Effector CD4-positive, alpha-beta T cell (primary cell): ENCODE results near the gene KCTD21.

Experiments used
- DNase-seq: peaks from one replicate; pipeline ENCODE4 v3.0.0-alpha.2; 2020

Gene KCTD21

DNA sequence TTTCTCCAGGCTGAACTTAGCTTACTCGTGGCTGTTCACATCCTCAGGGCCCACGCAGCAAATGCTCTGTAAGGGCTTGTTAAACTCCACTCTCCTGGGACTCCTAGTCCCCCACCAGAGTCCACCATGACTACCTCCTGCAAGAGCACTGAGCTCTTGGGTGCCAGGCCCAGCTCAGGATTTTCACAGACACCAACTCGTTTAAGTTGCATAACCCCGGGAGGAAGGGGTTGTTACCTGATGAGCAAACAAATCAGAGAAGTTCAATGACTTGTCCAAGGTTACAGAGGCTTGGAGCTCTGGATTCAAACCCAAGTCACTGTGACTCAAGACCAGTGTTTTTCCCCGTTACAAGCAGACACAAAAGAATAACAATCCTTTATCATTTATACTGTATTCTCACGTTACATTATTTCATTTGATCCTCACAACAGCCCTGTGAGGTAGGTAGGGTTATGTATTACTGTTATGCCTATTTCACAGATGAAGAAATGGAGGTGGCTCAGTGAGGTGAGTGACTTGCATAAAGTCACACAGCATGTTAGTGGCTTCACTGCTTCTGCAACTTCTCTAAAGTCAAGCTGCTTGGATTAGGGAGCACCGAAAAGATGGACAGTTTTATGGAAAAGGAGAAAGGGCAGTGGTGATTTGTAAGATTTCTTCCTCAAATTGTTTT, 17.4 kb downstream of the KCTD21 start:
- DNase-seq = no peak

DNA sequence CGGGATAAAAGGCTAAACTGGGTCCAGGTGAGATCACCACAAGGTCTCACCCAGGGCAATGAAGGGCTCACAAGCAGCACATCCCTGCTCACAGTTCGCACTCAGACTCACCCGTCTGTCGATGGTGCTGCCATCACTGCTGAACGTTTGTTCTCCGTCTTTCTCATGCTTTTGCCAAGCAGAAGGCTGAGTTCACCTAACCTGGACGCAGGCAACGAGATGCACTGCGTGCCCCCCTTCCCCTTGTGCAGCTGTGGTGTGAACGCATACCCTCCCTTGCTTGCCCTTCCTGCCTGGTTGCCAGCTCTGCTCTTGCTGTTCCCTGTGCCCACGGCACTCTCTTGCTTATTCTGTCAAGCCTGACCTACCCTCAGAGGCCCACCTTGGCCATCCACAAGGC, 18.0 kb downstream of the KCTD21 start:
- DNase-seq = no peak

DNA sequence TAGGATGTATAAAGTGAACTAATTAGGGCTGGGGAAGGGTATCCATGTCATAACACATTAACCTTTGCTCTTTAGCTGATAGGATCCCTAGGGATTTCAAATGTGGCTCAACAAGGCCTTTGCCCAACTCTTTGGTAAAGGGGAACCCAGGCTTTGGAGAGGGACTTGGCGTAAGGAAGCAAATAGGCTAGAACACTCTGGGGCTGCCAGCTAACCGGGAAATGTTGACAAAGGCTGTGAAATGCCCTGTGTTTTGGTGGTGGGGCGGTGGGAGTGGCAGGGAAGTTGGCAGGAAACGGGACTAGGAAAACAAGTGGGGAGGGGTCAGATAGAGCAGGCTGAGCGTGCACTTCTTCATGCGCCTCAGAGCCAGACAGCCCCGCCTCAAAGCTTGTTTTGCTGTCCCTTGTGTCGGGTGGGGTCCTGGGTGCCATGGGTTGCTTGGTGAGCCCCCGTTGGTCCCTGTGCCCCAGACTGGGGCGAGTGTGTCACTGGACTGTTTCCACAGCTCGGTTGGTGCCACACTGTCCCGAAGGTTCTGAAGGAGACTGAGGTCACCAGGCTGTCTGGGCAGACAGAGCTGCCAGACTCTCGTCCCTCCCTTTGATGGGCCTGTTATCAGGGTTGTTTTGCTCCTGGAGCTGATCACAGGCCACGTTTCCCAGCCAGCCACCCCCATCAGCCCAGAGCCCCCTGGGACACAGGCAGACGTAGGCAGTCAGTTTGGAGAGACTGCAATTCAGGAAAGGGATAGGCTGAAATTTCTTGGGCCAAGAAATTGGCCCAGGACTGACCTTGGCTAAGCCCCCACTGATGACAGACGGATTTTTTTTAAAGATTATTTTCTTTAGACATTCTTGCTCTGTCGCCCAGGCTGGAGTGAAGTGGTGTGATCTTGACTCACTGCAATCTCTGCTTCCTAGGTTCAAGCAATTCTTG, 19.6 kb downstream of the KCTD21 start:
- no peak for DNase-seq

DNA sequence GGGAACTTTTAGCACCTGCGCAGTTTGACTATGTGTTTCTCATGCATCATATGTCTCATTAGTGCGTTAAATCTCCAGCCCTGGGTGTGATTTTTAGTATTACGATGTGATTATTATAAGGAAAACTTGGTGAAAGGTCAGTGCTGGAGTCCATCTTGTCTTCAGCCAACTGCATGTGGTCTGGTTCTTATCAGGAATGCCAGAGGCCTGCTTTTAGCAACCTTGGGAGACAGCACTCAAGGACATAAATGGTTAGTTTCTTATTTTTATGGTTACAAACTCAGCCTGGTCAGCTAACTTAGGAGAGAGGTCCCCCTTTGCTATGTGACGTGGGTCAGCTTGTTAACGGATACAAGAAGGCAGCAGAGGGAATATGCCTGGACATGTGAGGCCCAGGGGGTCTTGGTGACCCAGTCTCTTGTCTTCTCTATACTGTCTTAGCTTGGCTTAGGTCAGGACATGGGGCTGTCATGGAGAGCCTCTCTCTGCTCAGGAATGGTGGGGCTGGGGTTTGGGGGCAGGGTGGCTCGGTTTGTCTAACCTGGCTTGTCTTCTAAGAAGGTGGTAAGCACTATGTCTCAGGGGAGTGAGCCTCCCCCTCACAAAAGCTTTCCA, 21.5 kb downstream of the KCTD21 start:
- no peak for DNase-seq

DNA sequence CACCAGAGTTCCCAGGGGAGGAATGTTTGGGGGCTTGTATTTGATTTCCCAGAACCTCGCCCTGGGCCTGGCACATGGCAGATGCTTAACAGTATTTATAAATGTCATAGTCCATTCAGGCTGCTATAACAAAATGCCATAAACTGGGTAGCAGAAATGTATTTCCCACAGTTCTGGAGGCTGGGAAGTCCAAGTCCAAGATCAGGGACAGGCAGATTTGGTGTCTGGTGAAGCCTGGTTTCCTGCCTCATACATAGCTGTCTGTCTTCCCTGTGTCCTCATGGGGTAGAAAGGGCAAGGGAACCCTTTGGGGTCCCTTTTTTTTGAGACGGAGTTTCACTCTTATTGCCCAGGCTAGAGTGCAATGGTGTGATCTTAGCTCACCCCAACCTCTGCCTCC, 24.0 kb downstream of the KCTD21 start:
- no peak for DNase-seq

DNA sequence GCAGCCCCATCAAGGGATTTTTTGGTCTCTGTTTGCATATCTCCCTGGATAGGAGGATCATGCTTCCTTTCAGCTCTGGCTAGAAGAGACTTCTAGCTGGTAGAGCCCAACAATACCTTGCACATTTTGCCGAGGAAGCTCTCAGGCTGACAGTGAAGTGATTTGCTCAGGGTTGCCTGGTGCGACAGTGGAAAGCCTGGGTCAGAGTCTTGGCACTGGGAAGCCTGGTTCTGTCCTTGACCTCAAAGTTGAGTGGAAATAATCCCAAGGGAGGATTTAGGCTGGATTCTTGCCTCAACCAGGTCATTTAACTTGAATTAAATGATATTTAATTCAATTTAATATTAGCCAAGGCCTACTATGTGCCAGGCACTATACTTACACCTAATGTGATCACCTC, 24.6 kb downstream of the KCTD21 start:
- no peak for DNase-seq

DNA sequence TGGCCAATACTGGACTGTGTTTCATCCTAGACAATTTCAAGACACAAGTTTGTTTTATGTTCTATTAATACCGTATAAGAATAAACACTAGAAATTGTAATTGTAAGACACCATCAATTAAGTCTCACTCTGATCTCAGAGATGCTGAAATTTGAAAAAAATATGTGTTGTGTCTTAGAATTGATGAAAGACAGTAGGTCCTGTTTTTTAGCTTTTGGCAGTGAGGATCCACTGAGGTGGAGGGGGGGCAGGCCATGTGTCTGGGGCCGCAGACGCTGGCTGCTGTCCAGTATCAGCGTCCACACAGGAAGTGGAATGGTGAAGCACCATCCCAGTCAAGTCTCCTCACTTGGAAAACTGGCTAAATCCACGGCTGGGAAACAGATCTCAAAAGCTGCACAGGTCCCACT, 26.5 kb downstream of the KCTD21 start:
- DNase-seq = no peak

DNA sequence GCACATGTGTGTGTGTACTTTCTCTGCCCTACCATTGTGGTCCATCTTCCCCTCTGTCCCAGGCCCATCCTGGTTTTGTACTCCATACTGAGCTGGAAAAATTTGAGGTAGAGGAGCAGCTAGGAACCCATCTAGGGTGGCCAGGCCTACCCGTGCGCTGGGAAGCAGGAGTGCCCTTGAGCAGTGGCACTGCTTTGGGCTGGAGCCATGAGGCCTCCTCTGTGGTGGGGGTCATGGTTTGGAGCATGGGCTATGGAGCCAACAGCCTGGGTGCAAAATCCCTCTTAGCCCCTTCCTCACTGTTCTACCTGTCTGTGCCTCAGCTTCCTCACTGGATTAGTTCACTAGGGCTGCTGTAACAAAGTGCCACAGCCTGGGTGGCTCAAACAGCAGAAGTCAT, 27.1 kb downstream of the KCTD21 start:
- DNase-seq = no peak

DNA sequence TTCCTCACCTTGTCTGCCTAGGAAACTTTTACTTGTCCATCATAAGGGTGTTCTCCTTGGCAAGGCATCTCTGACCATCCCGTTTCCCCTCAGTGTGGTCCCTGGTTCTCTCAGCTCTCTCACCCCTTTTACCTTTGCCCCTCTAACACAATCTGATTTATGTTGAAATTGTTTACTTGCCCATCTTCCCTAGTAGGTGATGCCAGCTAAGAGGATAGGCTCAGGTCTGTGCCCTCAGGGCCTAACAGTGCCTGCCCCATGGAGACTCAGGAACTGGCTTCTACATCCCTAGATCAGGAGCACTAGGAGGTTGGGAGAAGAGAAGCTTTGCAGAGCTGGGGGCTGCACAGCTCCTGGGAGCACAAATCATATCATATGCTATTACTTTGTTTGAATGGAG, 27.9 kb downstream of the KCTD21 start:
- DNase-seq = no peak

DNA sequence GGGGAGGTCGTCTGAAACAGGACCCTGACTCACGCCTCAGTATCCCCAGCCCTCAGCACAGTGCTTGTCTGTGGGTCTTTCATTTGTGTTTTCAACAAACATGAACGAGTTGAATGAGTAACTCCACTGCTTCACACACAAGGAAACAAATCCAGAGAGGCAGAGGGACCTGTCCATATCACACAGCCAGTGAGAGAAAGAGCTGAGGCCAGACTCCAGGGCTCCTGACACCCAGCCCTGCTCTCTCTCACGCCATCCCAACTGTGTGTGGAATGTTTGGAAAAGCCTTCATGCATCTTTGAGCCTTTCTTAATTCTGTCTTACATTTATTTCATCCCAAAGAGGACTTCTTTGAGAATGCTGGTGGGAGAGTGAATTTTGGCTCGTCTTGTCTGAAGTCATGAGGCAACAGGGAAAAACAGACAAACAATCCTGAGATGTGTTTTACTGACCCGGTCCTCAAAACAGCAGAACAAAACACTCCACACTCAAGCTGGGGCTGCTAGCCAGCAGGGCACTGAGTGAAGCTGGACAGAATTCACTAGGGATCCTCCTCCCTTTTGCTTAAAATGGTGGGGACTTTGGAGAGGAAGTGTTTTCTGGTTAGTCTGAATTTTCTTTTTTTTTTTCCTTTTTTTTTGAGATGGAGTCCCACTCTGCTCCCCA, 29.3 kb downstream of the KCTD21 start:
- DNase-seq = no peak

DNA sequence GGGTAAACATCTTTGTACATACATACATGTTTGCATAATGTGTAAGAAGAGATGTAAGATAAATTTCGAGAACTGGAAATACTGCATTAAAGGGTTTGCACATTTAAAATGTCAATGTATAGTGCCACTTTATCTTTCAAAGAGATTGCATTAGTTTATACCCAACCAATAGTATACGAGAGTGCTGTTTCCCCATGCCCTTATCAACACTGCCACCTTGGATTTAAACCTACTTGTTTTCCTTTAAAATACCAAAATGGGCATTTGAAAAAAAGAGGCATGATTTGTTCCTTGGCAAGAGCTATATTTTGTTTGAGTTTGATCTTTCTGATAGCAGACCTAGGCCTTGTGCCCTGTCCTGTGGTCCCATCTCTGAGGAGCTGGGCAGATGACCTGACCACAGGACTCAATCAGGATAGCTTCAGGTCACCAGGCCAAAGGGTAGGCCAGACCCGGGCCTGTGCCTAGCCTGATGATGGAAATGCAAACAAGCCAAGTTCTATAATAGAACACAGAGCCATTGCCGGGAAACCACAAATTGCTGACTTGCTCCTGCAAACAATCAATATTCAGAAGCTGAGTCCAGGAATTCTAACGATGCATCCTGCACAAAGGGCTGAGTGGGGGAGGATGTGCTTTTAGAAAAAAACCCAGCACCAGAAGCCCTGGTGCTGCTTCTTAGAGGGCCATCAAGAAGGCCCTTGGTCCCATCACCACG, 32.1 kb downstream of the KCTD21 start:
- DNase-seq = no peak

DNA sequence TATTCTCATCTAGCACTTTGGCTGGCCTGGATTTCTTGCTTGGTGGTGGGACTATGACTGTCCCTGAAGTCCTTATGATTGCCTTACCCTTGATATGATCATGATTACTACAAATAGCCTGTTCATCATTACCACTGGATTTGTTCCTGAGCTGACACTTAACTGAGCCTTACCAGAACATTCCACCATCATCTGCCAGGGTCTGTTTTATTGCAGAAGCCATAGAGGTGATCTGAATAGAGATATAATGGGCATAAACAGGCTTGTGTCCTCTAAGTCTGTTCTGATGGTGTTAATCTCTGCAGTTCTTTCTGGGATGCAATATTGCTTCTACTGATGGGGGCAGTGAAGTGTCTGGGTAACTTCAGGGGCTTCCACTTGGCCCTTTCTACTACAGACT, 36.6 kb downstream of the KCTD21 start:
- no peak for DNase-seq

DNA sequence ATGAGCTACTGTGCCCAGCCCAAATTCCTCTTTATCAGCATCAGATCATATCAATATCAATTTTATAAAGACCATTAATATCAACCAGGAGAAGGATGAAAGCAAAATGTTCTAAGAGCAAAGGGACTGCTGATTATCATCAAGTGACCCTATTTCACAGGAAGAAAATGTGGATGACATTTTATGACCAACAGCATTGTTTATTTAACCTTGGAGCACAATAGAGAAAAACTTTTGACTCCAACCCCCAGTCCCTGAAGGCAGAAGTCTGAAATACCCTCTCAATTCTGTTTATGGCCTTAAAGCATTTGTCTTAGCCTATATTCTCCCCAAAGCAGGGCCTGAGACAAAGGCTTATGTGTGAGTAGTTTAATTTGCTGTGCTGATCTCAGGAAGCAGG, 37.7 kb downstream of the KCTD21 start:
- no peak for DNase-seq

DNA sequence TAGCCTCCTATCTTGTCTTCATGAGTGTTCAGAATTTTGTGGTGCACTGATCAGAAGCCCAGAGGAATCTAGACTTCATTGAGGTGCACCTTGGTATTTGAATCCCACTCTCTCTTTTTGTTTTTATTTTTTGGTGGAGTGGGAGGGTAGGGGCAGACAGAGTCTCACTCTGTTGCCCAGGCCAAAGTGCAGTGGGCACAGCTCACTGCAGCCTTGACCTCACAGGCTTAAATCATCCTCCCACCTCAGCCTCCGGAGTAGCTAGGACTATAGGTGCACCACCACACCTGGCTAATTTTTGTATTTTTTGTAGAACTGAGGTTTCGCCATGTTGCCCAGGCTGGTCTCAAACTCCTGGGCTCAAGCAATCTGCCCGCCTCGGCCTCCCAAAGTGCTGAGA, 38.1 kb downstream of the KCTD21 start:
- DNase-seq = no peak

DNA sequence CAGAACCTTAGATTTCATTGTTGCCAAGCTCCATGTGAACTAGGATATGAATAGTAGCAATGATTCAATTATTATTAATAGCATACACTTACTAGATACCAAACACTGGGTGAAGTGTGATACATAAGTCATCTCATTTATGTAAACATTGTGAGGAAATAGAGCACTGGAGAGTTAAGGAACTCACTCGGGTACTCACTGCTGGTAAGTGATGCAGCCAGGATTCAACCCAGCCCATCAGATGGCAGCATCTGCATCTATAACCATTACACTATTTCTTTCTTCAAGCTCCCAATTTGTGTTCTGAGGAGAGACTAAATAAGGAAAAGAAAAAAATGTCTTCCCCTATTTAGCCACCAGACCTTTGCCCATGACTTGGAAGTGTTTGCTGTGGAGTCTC, 38.8 kb downstream of the KCTD21 start:
- no peak for DNase-seq

DNA sequence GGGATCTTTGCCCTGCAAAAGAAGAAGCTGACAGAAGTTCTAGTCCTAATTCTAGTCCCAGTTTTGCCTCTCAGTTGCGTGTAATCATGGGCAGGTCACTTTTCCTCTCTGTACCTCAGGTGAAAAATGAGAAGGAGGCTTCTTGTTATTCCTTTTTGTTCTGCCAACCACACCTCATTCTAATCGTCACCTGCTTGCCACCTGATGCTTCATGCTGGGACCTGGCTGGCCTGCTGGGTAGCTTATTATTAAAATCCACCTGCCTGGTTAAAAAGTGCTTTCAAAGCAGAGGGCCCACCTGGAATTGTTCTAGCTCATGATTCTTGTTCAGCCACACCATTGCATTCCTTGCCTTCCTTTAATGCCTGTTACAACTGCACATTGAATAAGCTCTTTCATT, 40.6 kb downstream of the KCTD21 start:
- DNase-seq = no peak

DNA sequence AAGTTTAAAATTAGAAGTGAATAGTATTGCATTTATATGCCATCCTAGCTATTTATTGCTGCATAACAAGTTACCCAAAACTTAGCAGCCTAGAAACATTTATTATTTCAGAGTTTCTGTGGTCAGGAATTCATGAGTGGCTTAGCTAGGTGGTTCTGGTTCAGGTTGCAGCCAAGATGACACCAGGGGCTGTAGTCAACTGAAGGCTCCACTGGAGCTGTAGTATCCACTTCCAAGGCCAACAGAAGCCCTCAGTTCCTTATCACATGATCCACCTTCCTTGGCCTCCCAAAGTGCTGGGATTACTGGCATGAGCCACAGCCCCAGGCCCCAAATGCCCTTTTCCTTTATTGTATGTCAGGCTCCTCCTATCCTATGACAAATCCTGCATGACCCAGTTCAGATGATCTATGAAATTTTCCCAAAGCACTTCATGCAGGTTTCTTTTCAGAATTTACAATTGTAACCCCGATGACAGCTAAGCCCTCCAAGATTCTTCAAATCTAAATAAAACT, 42.9 kb downstream of the KCTD21 start:
- DNase-seq = no peak

DNA sequence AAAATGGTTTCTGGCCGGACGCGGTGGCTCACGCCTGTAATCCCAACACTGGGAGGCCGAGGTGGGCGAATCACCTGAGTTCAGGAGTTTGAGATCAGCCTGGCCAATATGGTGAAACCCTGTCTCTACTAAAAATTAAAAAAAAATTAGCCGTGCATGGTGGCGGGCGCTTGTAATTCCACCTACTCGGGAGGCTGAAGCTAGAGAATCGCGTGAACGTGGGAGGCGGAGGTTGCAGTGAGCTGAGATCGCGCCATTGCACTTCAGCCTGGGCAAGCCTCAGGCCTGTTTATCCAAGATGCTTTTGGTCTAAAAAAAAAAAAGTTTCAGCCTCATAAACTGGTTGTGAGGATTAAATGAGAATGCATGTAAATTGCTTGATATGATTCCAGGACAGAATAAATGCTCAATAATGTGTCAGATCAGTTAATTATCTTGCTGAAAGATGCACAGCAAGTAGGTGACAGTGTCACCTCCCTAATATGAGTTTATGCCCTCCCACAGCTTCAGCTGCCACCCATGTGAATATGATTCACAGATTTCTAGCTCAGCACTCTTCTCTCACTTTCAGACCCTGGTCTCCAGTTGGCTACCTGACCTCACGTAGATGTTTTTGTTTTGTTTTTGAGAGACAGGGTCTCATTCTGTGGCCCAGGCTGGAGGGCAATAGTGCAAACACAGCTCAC, 47.9 kb downstream of the KCTD21 start:
- DNase-seq = no peak

DNA sequence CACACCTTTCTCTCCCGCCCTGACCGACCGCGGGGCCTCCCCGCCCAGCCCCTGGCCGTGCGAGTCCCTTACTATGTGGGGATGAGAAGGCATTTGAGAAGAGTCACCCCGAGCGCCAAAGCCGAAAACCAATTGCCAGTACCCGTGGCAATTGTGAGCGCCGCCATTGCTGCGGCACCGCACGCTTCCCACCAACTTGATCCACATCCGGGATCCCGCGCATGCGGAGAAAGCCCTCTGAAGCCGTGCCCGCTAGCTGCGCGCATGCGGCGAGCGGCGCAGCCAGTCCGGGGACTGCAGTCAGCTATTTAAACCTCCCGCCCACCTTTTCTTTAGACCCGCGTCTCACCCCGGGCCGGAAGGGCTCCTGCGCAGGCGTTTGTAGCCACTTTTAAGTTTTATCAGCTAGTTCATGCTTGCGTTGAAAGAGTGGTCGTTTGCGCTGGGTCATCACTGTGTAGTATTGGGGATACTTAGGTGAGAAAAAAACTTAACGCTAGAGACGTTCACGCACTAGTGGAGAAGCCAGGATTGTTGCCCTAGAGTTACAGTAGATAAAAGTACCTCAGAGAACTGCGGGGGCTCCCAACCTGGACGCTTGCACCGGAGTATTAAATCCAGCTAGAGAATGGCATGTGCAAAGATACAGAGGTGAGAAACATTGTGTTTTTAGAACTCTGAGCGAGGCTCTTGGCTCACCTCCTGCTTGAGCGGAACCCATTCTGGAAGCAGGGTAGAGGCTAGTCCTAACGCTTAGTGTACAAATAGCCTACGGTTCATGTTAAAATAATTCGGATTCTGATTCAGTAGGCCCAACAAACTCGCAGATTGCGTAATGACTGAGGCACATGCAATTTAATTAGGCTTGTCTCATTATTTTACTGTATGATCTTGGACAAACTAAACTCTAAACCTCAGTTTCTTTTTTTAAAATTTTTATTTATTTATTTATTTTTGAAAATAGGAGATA, 48.7 kb downstream of the KCTD21 start, which contains the start of gene ALG8:
ALG8 (minus strand) TSS at position 205 of the 970 bp plus-strand sequence; CDS start at position 167, 38 bp downstream.
- peak; percentile 96 for DNase-seq

DNA sequence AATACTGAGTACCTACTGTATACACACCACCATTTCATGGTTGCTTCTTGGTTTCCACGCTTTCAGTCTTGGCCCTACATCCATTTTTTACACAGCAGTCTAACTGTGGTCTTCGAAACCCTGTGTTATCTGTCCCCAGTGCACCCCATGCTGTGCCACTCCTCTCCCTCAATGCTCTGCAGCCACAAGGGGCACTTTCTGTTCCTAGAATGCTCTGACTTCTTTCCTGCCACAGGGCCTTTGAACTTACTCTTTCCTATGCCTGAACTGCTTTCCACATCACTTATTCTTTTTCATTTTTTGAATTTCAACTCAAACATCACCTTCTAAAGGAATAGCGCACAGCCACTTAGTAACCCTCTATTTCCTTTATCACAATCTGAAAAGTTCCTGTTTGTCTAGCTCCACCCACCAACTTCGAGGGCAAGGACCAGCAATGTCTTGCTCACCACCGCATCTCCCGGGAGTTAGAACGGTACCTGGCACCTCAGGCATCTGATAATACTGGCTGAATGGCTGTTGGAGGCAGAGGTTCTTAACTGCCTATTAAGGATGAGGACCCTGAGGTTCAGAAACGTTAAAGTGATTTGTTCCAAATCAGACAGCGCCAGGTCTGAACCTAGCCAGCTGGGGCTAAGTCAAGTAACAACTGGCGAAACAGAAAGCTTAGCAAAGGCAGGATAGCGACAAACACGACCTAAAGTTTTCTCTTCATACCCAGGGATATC, 49.6 kb downstream of the KCTD21 start:
- DNase-seq = no peak
